SKM-1 (cell line): Measurements from ENCODE around the gene BATF3.

ENCODE experiments used
- DNase-seq: peaks from one replicate; lab custom pipeline; 2025; ENCODE audit not compliant: unreplicated experiment; lab: John Stamatoyannopoulos, UW

BATF3 gene

DNA sequence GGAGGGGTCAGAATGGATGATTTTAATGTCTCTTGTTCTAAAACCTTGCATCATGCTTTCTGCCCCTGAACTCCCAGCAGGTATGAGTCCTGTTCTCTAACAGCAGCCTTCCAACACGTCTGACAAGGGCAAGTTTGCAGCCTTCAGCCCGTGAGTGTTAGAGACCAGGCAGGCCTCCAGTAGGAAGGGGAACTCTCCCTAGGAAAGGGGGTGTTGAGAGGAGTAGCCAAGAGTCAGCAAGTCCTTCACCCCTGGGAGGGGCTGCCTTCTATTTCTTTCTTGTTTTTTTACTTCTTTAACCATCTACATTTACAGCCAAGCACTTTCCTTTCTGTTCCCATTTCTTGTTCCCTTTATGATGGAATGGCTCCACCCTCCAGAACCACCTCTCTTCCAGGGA is 14.2 kb downstream of the BATF3 start:
- DNase-seq = no peak

DNA sequence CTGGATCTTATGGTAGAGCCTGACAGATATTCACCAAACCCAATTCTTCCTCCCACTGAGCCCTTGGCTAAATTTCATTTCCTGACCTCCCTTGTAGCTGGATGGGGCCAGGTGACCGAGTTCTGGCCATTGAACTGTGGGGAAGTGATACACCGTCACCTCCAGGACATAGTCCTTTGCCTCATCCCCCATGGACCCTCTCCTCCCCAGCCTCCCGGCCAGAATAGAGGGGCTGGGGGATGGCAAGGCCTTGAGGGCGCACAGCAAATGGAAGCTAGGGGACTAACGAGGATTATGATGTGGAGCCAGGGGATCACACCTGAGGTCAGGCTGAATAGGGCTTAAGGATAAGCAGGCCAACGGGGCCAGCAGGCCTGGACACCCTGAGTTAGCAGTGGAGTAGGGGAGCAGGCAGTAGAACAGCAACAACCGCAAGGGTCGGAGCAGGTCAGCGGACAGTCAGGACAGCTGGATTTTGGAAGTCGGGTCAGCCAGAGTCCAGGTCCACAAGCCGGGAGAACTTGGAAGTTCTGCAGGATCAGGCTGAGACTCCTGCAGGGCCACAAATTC is 15.0 kb downstream of the BATF3 start:
- no peak for DNase-seq

- no peak for DNase-seq
Measured at GRCh38 chr1:212684076-212684475, 15.6 kb downstream of the BATF3 start.

DNA sequence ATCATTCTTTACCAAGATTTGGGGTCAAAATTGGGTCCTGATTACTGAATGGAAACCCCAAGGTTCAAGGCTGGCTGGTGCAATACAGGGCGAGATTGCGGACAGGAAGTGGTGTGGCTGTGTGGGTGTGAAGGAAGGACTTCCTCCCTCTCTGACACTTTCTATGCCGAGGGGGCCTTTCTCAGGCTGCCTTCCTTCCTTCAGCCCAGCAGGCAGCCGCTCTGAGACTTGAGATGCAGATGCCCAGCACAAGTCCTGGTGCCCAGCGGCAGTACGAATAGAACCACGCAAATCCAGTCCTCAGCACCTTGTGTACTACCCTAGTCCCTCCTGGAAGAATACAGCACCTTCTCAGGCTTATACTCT is 16.3 kb downstream of the BATF3 start:
- peak; percentile 97 for DNase-seq

- no peak for DNase-seq
Measured at GRCh38 chr1:212680680-212681389, 18.8 kb downstream of the BATF3 start.

DNA sequence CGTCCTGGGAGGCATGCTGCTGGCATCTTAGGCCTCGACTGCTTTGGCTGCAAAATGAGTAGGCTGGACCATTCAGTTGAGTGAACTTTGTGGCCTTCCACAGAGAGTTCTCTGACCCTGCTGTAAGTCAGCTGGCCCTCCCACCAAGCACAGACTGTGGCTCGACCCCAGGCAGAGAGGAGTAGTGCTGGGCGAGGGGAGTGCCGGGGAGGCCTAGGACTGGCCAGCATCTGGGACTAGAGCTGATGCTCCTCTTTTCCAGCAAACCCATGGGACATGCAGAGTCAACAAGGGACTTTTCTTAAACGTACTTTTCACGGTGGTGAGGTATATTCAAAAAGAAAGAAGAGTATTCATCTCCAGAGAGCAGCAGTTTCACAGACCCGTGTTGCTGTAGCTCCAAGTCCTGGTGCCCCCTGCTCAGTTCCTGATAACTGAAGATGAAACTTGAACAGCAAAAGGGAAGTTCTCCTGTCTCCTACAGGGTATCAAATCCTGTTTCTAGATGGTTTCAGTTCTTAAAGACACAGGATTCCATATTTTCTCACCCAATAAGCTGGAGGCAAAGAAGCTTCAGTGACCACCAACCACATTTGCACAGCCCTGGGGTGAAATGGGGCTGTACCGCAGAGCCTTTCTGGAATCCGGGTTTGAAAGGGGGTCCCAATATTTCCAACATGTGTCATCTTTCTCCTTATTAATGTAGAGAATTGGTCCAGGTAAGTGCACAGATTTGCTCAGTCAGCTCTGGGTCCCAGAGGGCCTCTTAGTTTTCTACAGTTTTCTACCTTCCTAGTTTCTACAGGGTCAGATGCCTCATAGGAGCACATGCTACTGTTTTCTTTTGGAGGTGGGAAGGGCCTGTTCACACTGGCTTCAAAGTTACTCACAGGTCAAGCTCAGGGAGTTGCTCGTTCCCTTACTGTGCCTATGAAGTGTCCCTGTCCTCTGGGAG is 20.9 kb downstream of the BATF3 start:
- DNase-seq = no peak

- no peak for DNase-seq
Measured at GRCh38 chr1:212677573-212677972, 22.1 kb downstream of the BATF3 start.

GRCh38 chr1:212677136-212677535 is 22.5 kb downstream of the BATF3 start:
- no peak for DNase-seq

GRCh38 chr1:212675675-212676074 is 24.0 kb downstream of the BATF3 start:
- no peak for DNase-seq

- DNase-seq = no peak
Measured at GRCh38 chr1:212674872-212675271, 24.8 kb downstream of the BATF3 start.

- DNase-seq = peak; percentile 100
Measured at GRCh38 chr1:212671342-212672031, 28.2 kb downstream of the BATF3 start.

- DNase-seq = no peak
Measured at GRCh38 chr1:212670882-212671281, 28.8 kb downstream of the BATF3 start.

DNA sequence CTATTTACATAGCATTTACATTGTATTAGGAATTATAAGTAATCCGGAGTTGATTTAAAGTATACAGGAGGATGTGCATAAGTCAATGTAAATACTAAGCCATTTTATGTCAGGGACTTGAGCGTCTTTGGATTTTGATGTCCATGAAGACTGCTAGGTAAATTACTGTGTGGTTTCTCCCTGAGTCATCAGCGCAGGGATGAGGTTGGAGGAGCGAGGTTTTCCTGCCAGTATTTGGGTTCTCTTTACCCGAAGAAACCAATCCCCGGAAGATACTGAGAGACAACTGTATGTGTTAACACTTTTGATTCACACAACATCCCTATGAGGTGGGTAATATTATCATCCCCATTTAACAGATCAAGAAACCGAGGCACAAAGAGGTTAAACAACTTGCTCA is 29.3 kb downstream of the BATF3 start:
- DNase-seq = no peak

DNA sequence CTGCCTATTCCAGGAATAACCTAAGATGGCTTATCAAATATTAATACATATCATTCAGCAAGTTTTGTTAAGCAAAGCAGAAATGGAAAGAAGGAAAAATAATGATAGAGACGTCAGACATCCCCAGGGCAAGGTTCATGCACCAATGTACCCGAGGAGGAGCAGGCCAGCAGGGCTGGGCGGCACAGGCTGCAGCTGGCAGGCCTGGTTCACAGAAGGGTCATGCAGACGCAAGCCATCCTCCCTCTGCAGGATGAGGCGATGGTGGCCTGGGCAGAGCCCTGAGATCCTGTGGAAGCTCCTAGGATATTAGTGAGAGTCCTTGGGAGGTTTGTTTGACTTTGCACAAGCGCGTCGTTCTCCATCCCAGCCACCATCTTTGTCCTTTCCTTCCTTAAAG is 30.0 kb downstream of the BATF3 start:
- DNase-seq = no peak

- DNase-seq = peak; percentile 96
Measured at GRCh38 chr1:212669102-212669501, 30.5 kb downstream of the BATF3 start.

- no peak for DNase-seq
Measured at GRCh38 chr1:212668477-212668876, 31.2 kb downstream of the BATF3 start.

DNA sequence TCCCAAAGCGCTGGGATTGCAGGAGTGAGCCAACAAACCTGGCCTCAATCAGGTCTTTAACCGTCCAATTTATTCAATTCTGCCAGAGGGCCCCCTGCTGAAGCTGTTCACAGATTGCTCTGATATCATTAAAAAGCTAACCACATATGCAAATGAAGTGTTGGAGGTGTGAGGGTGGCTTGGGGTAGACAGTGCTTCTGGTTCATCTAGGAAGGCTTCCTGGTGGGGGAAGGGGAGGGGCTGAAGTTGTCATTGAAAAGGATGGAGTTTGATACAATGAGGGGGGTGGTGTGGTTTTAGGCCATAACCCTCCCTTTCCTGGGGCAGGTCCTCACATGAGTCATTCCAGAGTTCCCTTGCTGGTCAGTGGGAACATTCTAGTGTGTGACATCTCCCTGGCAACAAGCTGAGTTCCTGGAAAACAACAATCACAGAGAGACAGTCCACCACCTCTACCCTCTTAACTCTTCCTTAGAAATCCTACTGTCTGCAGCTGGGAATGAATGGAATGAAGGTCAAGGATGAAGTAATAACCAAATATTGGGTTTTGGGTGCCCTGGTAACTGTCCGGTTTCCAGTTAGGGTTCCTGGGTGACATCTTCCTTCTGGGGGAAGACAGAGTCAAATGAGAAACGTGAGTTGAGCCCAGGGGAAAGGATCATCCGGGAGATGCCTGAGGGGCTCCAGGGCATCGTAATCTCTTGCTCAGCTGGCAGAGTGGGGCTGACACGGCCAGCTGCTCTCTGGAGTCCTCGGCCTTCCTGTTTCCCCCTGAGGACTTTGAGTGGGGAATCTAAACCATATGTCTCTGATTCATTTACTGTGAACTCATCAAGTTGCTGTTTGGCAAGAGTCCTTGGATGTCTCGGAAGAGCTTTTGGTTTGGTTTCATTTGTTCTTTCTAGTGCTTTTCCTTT is 32.2 kb downstream of the BATF3 start:
- DNase-seq = no peak

DNA sequence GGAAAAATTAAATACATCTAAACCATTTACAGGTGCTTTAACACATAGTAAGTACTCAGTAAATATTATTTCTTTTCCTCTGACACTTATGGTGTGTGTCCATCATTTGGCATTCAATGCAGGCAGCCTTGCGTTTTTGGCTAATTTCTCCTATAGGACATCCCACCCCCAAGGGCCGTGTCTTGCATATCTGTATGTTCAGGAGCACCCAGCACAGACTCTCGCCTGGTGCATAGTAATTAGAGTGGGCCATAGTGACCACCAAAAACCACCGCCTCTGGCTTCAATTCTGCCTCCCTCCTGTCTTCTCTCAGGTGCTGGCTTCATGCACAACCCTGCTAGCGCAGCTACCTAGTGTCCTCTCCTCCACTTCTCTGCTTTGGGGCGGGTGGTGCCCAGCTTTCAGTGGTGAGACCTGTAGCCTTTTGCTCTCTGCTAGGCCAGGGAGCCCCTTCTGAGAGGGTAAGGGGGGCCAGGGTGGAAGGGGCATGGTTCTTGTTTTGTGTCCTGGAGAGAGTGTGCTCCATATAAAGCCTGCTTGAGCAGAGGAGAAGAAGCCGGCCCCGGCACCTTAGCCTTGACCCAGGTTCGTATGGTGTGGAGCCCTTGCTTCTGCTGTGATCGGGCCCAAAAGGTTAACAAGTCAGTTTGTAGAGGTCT is 33.4 kb downstream of the BATF3 start:
- no peak for DNase-seq

- DNase-seq = peak; percentile 89
Measured at GRCh38 chr1:212665241-212666115, 34.2 kb downstream of the BATF3 start.
